Measurements from ENCODE around the gene FGF14.
A peak's percentile ranks its signal among the peaks of the same experiment; 100 is the strongest.

The FGF14 gene

DNA sequence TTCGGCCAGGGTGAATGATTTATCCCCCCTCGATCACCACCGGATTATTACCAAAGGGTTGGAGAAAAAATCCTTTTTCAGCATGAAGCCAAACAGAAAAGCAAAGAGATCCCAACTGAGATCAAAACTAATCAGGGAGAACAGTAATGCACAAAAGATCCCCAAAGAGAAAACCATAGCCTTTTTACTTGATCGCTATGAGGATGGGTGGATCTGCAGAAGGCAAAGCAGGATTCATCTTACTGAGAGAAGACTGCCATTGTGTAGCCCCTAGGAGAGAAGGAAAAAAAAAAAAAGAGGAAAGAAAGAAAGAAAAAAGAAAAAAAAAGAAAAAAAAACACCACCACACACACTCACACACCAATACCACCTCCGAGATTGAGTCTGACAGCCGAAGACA, at the start of gene FGF14:
FGF14 (minus strand) TSS at position 283 of the 400 bp plus-strand sequence.
- DNase-seq (ENCODE audit: low spot score) = no peak

DNA sequence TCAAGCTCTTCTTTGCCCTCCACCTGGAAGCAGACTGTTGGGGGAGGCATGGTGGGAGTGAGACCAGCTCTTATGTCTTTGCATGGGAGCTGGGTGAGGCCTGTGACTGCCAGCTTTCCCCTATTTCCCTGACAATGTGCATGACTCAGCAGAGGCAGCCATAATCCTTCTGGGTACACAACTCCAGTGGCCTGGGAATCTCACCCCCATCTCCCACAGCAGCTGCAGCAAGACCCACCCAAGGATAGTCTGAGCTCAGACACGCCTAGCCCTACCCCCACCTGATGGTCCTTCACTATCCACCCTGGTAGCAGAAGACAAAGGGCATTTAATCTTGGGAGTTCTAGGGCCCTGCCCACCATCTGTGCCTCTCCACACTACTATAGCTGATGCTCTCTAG, 41.4 kb upstream of the FGF14 start:
- DNase-seq (ENCODE audit: low spot score) = no peak

- no peak for DNase-seq (ENCODE audit: low spot score)
Observed at GRCh38 chr13:102441085-102441484, 39.2 kb upstream of the FGF14 start.

- DNase-seq (ENCODE audit: low spot score) = no peak
Observed at GRCh38 chr13:102440259-102440936, 38.5 kb upstream of the FGF14 start.

DNA sequence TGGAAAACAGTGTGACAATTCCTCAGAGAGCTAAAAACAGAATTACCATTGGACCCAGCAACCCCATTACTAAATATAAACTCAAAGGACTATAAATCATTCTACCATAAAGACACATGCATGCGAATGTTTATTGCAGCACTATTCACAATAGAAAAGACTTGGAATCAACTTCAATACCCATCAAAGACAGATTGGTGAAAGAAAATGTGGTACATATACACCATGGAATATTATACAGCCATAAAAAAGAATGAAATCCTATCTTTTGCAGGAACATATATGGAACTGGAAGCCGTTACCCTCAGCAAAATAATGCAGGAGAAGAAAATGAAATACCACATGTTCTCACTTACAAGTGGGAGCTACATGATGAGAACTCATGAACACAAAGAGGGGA, 20.8 kb upstream of the FGF14 start:
- DNase-seq (ENCODE audit: low spot score) = no peak

DNA sequence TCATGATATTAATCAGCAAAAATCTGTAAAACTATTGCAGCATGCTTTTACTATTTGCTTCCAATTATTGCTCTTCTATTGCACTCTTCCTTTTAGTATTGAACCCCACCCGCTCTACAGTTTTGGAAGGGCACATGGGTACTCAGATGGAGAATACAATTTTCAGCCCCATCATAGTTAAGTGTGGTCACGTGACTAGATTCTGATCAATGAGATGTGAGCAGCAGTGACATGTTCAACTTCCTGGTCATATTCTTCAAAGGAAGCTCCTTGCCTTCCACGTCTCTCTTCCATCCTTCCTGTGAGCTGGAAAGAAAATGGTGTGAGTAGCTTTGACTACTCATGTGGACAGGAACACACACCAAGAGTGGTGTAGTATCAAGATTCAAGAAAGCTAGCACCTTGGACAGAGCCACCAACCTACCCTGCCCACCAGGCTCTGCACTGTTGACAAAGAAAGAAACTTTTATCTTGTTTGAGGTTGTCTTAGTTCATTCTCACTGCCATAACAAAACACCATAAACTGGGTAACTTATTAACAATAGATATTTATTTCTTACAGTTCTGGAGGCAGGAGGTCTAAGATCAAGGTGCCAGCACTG, 3.8 kb upstream of the FGF14 start:
- no peak for DNase-seq (ENCODE audit: low spot score)

- no peak for DNase-seq (ENCODE audit: low spot score)
Observed at GRCh38 chr13:102402290-102402689, 442 bp upstream of the FGF14 start.

DNA sequence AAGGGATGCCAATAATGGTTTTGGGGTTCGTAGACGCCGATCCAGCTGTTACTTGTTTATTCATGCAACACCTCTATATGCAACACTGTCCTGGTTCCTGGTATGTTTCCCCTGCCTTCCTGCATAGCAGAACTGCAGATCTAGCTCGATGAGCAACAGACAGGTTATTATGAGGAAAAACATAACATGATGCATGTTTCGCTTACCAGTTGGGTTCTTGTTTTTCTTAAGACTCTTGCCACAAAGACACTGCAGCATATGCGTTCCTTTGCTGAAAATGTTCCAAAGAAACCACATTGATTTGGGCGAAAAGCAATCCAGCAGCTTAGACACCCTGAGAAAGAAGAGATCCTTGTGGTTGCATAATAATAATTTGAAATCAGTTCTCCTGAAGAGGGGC, 583 bp downstream of the FGF14 start:
- no peak for DNase-seq (ENCODE audit: low spot score)

DNA sequence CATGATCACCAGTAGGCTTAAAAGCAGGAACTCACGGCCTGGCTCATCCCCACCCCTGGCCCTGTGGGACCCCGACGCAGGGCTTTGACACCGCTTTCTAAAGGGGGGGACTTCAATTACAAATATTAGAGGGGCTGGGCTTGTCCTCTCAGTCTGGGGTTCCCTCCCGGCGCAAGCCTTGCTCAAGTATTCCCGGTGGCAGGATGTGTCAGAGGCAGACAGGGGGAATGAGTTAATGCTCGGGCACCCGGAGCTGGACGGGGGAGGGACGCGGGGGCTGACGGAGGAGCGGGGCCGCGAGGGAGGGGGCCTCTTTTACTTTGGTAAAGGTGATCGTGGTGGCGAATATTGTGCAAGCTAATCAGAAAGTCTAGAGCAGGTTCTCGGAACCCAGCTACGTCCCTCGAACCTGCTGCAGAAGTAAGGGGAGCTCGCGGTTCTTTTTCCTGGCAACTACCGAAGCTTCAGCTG, 1.1 kb downstream of the FGF14 start:
- DNase-seq (ENCODE audit: low spot score) = no peak

DNA sequence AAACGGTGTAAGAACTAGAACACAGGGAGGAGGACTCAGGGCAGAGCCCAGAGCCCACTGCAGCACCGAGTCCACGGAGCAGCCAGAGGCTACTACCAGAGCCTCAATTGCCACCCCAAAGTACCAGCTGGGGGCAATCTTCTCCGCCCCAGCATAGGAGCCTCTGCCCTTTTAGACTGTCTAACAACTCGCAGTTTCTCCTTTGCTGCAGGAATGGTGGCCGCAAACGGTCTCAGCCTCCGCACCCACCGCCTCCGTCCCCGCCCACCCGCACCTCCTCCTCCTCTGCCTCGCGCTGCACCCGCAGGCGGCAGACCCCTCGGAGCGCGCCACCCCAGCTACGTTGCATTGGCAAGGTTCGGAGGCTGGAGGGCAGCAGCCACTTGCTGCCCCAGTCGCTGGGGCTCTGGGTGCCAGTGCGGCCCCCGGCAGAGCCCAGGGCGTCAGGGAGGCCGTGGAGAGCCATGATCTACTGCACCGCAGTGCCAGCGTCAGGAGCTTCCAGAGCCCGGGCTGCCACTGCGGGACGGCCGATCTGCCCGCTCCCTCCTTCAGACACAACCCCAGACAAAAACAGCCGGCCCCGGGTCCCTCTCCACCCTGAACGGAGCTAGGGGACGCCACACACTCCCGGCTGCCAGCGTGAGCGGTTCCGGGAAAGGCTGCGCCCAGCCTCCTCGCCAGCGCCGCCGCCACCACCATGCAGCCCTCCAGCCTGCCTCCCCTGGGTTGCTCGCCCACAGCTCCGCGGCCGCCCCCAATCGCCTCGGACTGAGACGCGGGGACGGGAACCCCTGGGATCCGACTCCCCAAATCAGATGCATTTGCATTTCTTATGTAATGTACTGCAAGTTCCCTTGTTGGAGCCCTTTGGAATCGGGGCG, 1.8 kb downstream of the FGF14 start:
- no peak for DNase-seq (ENCODE audit: low spot score)

- no peak for DNase-seq (ENCODE audit: low spot score)
Observed at GRCh38 chr13:102395939-102396338, 5.9 kb downstream of the FGF14 start.

DNA sequence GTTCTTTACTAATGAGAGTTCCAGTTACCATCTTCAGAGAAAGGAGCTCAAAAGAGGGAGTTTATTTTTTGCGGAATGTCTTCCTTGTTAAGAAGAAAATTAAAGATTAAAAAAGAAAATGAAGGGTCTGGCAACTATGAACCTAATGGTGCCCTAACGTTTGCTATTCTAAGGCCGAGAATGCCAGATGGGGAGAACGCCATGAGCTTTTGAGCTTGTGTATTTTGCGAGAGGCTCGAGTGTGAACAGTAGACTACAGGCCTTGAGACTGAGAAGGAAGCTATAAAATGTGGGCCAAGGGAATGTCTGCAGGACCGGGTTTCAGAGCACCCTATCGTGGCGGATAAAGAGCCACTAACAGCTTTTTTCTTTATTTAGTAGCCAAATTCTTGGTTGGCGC, 6.7 kb downstream of the FGF14 start:
- no peak for DNase-seq (ENCODE audit: low spot score)

DNA sequence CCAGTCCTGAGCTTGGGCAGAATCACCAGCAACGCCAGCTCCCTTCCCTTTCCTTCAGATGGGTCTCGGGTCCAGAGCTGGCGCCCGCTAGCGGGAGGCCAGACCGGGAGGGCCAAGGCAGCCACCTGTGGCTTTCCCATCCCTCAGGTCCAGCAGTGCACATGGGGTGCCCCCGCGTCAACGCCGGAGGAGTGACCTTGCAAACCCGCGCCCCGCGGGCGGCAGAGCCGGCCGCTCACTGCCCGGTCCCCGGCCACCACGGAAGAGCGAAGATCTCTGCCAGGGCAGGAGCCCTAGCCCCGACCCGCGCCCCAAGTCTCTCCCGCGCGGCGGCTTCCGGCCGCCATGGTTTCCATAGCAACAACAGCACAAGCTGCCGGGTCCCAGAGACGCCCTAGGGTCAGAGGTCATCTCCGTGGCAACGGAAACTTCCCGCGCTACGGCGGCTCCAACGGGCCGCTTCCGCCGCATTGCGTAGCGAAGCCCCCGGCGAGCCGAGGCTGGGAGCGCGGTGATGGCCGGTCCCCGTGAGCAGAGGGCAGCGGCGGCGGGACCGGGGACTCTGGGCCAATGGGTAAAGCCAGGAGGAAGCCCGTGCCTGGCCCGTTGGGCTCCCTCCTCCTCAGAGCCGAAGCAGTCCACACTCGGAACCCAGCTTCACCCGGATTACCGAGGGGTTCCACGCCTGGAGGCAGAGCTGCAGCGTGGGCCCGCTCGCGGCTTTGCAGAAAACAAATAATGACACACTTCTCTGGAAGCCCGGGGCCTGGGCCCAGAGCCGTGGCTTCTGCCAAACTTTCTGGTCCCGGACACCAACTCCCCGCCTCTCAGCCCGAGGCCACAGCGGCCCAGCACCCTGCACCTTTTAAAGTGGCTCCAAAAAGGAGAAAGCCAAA, 7.4 kb downstream of the FGF14 start:
- DNase-seq (ENCODE audit: low spot score) = peak; percentile 61

DNA sequence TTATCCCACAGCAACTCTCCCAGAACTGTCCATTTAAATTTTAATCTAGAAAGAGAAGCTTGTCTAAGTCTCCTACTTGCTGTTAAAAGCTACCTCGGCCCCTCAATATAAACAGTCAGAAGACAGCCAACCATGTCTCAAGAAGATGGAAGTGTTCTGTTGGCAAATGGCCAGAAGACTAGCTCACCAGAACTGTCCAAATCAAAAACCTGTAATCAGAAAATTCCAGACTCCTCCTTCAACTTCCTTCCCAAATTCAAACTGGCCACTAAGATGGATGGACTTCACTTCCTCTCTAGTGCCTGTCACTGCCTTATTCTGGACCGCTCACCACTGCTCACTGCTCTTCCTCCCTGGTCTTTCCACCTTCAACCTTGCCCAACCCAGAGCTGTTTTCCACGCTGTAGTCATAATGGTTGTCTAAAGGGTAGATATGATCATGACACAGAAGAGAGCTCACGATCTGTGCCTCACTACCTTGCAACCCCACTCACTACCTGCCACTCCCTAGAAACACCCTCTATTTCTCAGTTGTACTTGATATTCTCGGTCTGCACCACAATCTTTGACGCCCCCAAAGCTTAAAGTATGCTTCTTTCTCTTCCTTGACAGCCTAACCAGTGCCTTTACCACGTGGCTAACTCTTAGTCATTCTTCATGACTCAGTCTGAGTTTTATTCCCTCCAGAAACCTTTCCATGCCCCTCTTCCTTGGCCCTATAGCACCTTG, 9.2 kb downstream of the FGF14 start:
- no peak for DNase-seq (ENCODE audit: low spot score)

GRCh38 chr13:102386461-102386860, 15.4 kb downstream of the FGF14 start:
- DNase-seq (ENCODE audit: low spot score) = no peak

GRCh38 chr13:102380012-102380411, 21.8 kb downstream of the FGF14 start:
- DNase-seq (ENCODE audit: low spot score) = no peak

DNA sequence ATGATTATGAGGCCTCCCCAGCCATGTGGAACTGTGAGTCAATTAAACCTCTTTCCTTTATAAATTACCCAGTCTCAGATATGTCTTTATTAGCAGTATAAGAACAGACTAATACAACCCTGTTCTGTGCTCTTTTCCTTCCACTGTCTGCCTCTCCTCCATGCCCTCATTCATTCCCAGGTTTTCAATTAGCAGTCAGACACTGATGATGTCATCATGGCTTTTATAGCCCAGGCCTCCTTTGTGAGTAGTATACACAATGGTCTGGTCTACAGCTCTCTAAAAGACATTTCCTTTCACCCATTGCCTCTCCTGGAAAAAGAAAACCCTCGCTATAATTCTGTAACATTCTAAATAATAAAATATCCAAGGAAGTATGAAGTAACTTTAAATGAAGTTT, 25.5 kb downstream of the FGF14 start:
- DNase-seq (ENCODE audit: low spot score) = no peak

GRCh38 chr13:102374726-102375125, 27.1 kb downstream of the FGF14 start:
- DNase-seq (ENCODE audit: low spot score) = no peak

DNA sequence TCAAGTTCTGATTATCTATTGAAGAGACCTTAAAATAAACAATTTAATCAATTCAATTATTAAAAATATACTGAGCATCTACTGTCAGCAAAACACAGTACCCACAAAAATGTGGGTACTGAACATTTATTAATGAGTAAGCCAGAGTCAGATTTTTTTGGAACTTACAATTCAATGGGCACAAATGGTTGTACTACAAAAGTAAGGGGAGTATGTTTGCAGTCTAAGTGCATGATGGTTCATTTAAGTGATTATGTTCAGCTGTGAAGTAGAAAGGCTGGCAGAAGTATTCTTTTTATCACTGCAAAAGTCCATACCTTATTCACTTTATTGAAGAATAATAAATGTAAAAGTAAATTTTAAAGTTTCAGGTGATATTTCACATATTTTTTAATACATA, 27.6 kb downstream of the FGF14 start:
- no peak for DNase-seq (ENCODE audit: low spot score)

- DNase-seq (ENCODE audit: low spot score) = no peak
Observed at GRCh38 chr13:102373221-102373620, 28.6 kb downstream of the FGF14 start.

- no peak for DNase-seq (ENCODE audit: low spot score)
Observed at GRCh38 chr13:102369302-102369701, 32.5 kb downstream of the FGF14 start.

Data from hematopoietic multipotent progenitor cell treated with erythropoietin and hydrocortisone succinate and interleukin-3 and kit ligand, for 17 days (in vitro differentiated cells).